Measurements from ENCODE around the gene ARHGAP26.
"Not testable (repeated sequence)": the region's sequence is repeated elsewhere in the genome, so short reads cannot be mapped to it uniquely, and the experiment has no call there.

ARHGAP26 gene

GRCh38 chr5:143077453-143078103, 307.4 kb downstream of the ARHGAP26 start:
- no peak for DNase-seq

- DNase-seq: no peak
Measured at GRCh38 chr5:143078313-143078712, 308.1 kb downstream of the ARHGAP26 start.

DNA sequence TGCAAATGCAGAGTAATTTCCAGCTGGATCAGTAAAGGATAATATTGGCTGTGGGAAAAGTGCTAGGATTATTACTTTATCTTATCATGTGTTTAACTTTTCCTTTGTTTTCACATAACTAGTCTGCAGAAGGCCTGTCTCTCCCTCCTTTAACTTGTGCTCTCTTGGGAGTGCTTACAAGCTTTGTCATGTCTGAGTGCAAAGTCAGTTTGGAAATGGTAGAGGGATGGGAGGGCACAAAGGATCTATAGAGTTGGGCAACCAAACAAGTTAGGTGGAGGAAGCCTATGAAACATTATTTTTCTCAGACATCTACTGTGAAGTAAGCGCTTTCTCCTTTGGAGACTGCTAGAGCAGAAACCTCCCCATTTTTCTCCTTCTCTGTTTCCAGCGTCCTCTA, 308.8 kb downstream of the ARHGAP26 start:
- DNase-seq: no peak

GRCh38 chr5:143080407-143080806, 310.2 kb downstream of the ARHGAP26 start:
- DNase-seq: no peak

DNA sequence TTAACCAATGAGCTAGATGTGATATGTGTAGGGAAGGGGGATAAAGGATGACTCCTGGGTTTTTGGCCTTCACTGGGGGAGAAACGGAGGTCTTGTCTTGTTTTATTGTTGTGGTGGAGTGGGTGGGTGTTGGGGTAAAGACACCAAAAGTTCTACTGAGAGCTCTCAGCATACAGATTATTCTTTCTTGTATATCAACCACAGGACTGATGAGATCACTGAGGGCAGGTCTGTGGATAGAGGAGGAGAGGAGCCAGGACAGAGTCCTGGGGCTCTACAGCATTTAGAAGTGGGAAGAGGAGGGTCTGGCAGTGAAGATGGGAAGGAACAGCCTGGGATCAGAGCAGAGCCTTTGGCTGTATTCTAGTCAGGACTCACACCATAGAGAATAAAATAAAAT, 310.8 kb downstream of the ARHGAP26 start:
- no peak for DNase-seq

DNA sequence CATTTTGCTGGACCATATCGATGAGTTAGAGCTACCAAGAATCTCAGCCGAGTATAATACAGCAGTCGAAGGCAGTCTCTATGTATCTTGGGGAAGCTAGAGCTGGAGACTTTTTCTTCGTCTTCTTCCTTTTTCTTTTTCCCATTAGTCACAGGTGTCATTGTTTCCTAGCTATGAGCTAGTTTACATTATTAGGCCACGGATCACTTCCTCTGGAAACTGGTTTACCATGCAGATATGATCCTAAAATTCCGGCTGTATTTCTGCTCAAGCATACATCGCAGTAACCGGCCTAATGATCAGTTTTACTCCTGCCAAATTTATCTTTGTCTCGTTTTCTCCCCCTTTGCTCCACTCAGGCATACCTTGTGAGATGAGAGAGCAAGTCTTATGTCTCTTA, 312.8 kb downstream of the ARHGAP26 start:
- no peak for DNase-seq

DNA sequence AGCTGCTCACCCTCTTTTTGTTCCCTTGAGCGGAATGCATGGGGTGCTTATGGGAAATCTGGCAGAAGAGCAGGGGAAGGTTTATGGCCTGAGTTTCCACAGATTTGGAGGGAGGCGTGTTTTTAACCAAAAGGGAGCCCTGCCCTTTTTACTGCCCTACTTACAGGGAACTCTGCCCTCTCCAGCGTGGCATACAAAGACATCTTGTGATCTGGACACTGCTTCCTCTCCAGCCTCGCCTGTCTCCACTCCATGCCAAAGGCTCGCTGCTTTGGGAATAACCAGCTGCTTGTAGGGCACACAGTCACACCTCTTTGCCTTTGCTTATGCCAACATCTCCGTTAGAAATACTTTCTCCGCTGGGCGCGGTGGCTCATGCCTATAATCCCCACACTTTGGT, 314.2 kb downstream of the ARHGAP26 start:
- DNase-seq: no peak

DNA sequence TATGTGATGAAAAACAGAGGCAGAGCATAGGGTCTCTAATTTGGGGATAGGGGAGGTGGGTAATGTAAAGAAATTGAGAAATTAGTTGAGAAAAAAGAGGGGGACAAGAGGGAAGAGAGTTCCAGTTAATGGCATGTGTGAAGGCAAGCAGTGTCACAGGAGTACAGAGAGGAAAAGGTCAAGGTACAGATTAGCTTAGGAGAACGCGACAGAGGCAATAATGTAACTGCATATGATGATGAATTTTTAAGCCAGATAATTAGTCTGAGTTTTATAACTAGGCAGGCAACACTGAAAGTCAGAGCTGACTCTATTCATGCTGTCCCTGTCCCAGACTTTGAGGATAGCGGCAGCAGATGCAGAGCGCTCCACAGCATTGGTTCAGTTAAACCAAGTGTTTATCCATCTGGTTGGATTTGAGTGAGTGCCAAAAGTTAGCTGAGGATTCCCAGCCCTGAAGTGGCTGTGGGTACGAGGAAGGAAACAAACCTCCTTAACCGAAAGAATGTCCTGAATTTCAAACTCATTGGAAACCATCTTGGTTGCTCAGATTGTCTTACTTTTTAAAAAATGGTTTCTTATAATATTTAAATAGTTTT, 315.2 kb downstream of the ARHGAP26 start:
- DNase-seq: no peak

DNA sequence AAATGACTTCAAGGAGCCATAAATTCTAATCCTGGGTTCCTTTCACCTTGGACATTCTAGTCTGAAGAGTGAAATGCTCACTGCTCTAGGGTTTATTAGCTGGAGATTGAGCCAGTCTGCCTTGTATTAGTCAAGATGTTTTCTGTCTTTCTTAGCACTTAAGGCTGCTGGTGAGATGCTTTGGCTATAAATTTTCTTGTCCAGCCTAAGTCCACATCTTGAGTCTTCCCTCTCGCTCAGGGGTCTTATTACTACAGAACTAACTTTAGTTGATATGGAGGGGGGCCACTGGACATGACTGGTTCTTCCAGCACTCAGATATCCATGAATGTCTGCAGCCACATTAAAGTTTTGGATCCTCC, 316.4 kb downstream of the ARHGAP26 start:
- no peak for DNase-seq

DNA sequence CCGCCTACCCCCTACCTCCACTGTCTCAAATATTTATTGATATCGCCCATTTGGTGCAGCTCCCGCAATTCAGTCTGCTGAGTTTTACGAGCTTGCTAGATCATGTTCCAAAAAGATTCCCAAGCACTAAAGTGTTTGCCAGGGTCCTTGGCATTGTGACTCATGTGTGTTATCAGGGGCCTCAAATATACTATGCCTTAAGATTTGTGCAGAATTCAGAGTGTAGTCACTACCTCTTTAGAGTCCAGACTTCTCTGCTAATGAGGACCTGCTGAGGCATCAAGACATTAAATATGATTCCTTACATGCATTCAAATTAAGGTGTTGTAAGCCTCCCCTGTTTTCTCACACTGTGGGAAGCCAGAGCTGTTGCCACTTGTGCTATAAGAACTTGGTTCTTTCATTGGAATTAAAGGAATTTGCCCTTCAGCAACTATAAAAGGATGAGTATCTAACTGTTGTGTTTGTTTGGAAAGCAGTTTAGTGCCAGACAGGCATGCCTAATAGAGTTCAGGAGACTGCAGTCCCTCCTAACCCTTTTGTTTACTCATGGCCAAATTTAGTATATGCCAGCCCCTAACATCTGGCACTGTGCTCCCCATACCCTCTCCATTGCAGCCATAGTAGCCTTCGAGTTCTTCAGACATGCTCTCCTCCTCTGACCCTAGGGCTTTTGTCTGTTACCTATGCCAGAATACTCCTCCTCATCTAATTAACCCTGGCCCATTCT, 316.9 kb downstream of the ARHGAP26 start:
- no peak for DNase-seq

DNA sequence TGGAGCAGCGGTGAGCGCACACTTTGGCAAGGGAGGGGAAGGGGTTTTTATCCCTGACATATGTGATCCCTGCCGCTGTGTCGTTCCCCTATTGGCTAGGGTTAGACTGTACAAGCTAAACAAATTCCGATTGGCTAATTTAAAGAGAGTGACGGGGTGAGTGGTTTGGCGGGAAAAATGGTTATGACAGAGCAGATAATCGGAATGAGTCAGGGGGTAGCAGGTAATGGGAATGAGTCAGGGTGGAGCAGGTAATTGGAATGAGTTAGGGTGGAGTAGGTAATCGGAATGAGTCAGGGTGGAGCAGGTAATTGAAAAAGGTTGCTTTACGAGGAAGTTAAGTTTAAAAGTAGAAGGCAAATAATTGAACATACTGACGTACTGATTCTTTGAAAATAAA, 318.5 kb downstream of the ARHGAP26 start:
- DNase-seq: not testable (repeated sequence)

DNA sequence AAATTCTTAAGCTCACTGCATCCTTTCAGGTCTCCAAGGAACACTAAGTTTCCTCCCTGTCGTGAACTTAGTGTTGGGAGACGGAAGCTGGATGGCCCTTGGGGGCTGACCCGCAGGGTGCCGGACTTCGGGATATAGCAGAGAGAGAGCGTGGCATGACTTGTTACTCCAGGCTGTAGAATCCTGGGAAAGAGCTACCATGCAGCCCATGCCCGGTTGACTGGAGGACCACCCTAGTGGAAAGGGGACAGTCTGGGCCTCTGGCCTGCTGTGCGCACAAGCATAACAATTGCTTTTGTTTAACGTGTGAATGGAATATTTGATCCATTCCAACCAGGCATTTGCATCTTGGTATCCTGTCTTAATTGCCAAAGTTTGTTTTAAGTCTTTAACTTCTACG, 319.9 kb downstream of the ARHGAP26 start:
- not testable (repeated sequence) for DNase-seq

DNA sequence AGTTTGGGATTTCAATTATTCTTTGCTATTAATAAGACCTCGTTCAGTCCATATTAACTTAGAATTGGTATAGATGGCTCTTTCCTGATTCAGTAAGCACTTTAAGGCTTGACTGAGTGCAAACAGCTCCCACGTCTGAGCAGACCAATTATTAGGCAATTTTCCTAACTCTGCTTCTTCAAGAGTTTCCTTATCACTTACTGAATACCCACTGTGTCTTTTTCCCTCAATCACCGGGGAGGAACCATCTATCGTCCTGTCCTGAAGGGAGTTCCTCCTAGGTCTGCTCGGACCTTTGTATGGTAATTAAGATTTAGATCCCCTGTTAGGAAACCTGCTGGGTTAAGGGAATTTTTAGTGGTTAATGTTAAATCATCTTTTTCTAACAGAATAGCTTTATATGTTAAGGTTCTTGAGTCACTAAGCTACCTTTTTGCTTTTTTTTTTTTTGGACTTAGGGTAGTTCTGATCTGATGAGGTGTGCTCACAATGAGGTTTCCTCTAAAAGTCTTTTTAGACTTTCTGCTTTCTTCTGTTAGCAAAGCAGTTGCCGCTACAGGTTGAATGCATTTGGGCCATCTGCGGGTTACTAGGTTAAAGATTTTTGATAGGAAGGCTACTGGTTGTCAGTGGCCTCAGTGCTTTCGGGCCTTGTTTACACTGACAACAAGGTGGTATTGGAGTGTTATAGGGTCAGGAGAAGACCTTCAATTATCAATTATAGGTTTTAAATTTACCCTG, 322.7 kb downstream of the ARHGAP26 start:
- not testable (repeated sequence) for DNase-seq

DNA sequence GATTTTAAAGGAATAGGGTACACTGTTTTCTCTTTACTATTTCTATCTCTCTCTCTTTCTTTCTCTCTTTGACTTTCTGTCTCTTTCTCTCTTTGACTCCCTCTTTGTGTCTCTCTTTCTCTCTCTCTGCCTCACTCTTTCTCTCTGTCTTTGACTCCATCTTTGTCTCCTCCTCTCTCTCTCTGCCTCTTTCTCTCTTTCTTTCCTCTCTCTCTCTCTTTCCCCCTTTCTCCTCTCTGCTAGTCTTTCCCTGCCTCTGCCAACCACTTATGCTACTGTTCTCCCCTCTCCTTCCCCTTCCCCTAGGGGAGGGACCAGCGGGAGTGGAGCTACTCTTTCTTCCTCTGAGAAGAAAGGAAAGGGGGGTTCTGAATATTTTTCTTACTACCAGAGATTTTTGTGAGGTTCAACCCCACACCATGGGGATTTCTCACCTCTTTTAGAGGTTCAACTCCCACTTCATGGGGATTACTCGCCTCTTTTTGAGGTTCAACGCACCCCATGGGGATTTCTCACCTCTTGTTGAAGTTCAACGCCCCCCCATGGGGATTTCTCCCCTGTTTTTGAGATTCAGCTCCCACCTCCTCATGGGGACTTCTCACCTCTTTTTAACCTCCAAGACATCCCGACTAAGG, 323.4 kb downstream of the ARHGAP26 start:
- no peak for DNase-seq

GRCh38 chr5:143094087-143094521, 323.9 kb downstream of the ARHGAP26 start:
- no peak for DNase-seq

DNA sequence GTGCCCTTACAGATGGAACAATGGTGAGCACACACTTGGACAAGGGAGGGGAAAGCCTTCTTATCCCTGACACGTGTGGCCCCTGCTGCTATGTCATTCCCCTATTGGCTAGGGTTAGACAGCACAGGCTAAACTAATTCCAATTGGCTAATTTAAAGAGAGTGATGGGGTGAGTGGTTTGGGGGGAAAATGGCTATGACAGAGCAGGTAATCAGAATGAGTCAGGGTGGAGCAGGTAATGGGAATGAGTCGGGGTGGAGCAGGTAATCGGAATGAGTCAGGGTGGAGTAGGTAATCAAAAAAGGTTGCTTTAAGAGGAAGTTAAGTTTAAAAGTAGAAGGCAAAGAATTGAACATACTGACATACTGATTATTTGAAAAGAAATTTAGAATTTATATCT, 324.4 kb downstream of the ARHGAP26 start:
- not testable (repeated sequence) for DNase-seq

GRCh38 chr5:143101121-143101520, 330.9 kb downstream of the ARHGAP26 start:
- no peak for DNase-seq

DNA sequence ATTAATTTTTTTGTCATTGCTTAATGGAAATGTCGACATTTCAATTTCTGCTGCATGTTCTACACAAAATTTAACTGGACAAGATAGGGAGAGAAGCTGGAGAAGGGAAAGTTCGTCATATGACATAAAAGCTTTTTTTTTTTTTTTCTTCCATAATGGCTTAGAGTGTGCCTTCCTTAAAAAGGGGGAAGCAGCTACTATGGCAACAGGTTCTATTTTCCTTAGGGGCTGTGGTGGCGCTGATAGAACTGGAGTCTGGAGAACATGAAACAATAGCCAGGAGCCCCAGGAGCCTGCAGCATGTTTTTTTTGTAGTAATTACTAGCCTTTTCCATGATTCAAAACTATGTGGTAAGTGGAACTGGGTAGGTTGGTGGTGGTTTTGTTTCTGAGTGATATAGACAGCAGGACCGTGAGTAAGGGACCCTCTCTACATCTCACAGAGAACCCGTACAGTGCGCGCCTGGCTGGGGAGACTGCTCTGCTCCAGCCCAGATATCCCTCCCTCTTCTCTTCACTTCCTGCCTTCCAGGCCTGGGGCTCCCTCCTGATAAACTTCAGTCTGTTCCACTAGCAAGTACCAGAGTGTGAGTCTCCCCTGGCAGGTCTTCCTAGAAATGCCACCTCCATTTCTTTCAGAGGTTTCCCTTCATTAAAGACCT, 331.7 kb downstream of the ARHGAP26 start:
- DNase-seq: peak; percentile 55

DNA sequence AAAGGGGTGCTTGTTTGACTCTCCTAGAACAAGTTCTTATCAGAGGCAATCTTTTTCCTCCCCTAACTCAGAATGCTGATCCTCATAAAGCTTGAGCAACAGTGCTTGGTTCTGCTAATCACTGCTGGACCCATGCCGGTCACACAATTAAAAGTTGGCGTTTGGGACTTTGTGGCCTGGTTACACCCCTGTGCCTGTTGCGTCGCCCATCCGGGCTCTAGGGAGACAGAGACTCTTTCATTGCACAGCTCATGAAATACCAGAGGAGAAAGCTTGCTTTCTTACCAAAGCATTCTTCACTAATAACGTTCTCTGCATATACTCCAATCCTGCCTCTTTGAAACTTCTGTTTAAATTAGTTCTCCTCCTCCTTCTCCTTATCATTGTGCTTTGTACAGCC, 332.2 kb downstream of the ARHGAP26 start:
- no peak for DNase-seq

- peak; percentile 34 for DNase-seq
Measured at GRCh38 chr5:143105216-143105905, 335.2 kb downstream of the ARHGAP26 start.

DNA sequence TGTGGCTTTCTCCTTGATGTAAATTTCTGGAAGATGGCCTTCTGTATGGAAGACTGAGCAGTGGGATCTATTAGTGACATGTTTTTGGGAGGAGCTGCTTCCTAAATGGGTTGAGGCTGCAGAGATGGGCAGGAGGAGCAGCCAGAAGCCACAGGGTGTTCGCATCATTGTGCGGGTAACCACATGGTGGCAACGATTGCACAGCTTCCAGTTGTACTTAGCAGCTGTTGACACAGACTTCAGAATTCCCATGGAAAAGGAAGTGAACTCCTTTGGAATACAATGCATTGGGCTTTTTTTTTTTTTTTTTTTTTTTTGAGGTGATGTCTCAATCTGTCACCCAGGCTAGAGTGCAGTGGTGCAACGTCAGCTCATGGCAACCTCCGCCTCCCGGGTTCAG, 336.0 kb downstream of the ARHGAP26 start:
- no peak for DNase-seq
